ENCODE measurements around the gene ARHGAP25.
A peak's percentile ranks its signal among the peaks of the same experiment; 100 is the strongest.
"Not testable (repeated sequence)": the region's sequence is repeated elsewhere in the genome, so short reads cannot be mapped to it uniquely, and the experiment has no call there.

The ARHGAP25 gene

DNA sequence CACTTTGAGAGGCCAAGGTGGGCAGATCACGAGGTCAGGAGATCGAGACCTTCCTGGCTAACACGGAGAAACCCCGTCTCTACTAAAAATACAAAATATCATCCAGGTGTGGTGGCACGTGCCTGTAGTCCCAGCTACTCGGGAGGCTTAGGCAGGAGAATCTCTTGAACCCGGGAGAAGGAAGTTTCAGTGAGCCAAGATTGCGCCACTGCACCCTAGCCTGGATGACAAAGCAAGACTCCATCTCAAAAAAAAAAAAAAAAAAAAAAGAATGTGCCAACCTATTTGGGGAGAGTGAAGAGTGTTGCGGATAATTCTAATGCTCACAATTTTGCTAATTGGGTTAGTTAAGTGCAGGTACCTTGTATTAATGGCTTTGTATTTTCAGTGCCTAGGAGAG is 67.5 kb downstream of the ARHGAP25 start:
- not testable (repeated sequence) for DNase-seq

- DNase-seq, result no peak
Observed at GRCh38 chr2:68805025-68805424, 70.4 kb downstream of the ARHGAP25 start.

GRCh38 chr2:68806511-68807109 is 72.0 kb downstream of the ARHGAP25 start:
- DNase-seq, result no peak

DNA sequence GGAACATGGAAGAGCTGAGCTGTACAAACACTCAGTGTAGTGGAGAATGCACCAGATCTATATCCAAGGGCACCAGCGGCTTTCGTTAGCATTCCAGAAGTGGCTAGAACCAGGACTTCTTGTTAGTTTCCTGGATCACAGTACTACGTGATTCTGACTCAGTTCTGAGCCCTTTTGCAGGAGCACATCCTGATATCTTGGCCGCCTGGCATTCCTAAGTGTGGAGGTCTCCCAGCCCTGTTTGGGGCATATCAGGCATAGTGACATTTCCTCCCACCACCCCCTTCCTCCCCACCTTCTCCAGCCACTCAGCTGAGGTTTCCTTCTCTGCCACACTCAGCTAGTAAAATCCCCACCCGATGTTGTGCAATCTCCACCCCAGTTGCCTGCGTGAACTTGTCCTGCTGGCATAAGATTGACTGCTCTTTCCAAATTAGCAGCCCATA is 73.2 kb downstream of the ARHGAP25 start:
- peak; percentile 27 to 65 for DNase-seq

DNA sequence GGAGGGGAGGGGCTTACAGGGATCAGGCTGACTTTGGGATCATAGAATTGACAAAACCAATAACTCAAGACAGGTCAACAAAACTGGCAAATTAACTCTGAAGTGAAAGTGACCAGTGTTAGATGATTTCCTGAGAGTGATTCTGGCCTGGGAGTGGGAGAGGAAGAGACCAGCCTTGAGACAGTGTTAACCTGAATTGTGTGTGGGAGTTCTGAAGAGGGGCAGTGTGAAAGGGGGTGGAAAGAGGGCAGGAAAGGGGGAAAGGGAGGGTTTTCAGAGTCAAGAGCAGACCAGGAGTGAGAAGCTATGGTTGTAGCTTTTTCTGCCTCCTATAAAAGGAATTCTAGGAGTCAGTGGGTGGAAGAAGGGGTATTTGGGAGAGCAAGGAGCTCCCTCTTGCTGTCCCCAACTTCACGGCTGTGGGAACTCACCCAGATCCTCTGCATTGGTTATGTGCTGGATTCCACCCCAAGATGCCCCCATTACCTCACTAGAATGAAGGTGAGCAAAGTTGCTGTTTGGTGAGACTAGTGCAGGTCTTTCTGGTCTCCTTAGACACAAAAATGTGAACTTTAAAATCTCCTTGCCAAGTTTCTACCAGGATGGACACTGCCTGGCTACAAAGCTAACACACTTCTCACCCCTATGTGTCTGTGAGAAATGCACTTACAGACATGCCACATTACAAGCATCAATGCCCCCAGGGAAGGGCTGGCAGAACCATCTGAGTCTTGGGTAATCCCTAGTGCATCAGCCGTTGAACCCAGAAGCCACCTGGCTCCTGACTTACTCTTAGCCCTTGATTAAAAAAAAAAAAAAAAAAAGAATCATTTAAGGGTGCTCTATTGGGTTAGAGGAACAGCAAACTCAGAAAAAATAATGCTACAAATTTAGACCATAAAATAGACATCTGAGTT is 75.0 kb downstream of the ARHGAP25 start:
- no peak for DNase-seq

DNA sequence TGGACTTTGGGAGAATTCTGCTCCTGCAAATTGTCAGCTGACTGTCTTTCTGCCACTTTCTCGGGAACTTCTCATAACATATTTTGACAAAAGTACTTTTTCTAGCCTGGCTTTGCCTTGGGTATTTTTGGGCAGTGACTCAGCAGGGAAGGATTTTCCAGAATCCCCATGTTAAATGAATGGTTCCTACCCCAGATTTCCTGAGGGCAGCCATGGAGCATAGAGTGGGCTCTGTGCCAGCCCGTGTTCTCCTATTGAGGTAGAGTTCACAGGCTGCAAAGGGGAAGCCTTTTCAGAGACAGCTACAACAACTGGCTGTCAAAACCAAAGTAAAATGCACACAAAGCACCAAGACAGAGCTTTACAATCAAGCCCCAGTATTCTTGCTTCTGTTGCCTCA is 76.8 kb downstream of the ARHGAP25 start:
- no peak for DNase-seq

DNA sequence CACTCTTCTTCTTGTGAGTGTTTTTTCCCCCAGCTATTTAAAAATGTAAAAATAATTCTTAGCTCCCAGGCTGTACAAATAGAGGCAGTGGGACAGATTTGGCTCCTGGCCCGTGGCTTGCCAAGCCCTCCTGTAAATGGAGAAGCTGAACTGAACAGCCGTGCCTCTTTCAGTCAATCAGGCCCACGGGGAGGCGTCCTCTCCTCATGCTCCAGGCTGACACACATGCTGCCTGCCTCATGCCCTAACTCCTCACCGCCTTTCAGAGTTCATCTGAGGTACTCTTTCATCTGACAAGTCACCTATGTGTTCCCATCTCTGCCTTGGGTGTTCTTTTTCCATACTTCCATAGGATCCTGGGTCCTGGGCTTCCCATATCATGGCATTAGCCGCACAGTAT is 77.6 kb downstream of the ARHGAP25 start:
- DNase-seq, result no peak

DNA sequence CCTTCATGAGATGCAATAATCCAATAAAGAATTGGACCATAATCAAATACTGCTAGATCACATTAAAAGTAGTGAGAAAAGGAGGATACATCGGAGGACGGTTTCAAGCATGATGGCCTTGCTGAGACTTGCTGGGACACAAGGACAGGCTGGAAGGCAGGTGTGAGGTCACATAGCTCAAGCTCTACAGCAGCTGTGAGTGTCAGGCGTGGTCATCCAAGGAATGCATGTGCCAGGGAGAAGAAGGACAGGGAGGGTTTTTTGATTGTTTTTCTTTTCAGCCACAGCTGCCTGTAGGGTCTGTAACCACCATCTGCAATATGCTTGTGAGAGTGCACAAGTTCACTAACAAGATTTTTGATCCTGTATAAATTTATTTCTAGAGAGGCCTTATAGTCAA is 79.0 kb downstream of the ARHGAP25 start:
- DNase-seq, result no peak

DNA sequence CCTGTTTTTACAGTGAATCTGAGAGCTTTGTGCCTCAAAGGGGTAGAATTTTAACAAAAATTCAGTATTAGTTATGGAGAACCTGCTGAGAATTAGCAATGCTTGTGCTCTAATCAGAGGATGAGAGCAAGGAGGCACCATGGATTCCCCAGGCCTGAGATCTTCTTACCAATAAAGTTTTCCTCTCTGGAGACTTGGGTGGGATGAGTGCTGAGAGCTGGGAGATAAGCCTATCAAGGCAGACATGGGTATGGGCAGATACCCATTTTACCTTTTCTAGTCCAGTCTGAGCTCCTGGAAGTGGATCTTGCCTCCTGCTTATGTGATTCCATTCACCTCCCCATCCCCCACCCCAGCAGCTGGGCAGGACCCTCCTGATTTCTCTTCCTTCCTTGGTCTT is 82.7 kb downstream of the ARHGAP25 start:
- DNase-seq, result no peak

DNA sequence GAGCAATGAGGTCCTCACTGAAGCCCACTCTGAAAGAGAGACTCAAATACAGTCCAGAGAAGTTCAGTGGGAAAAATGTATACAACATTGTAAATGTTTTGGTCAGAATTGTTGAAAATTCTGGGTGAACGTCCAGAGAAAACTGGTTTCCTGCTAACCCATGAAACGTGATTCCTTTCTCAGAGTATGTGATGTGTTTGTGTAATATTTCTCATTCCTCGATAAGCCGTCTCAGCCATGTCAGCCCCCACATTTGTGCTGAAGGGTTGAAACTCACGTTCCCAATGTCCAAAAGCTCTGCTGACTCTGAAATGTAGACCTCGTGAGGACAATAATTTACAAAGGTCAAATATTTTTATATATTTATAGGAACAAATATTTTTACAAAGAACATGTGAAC is 84.9 kb downstream of the ARHGAP25 start:
- no peak for DNase-seq

- no peak for DNase-seq
Observed at GRCh38 chr2:68822207-68822872, 87.7 kb downstream of the ARHGAP25 start.

DNA sequence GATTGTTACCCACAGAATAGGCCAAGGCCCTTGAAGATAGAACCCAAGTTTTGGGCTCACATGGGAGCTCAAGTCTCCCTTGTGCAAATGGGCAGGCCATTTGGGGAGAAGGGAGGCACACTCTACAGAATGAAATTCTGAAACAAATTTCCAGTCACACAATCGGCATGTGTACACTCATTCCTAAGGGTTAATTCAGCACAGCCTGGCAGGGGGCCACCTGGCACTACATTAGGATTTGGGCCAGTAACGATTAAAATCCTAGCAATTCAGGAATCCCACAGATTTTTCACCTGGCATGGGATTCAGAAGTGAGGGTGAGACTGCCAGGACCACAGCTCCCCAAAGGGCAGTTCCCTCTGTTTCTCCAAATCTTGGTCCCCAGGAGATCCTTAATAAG is 90.2 kb downstream of the ARHGAP25 start:
- DNase-seq, result no peak

DNA sequence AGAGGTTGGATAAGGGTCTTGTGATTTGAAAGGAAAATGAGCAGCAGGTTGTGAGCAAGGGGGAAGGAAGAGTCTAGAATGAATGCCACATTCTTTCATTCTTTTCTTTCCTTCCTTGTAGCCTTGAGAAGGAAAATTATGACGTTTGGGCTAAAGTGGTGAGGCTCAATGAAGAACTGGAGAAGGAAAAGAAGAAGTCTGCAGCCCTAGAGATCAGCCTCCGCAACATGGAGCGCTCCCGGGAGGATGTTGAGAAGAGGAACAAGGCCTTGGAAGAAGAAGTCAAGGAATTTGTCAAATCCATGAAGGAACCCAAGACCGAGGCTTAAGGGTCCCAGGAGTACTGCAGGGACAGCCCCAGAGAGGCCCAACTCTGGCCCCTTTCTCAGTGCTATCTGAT is 91.3 kb downstream of the ARHGAP25 start:
- DNase-seq, result no peak

DNA sequence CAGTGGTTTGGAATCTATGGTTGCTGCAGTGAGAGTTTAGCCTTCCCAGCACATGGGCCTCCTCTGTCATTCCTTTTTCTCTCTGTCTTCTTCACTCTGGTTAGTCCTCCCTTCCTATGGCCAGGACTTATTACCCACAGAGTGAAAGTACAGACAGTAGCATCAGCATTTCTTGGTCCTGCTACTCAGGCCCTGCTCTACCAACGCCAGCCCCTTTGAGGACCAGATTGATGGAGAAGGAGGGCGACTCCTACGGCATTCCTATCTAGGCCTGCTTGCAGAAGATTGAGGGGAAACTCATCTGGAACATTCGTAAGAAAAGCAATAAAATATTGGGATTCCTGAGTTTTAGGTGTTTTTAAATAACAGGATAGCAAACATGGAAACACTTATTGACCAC is 93.1 kb downstream of the ARHGAP25 start:
- DNase-seq, result no peak

- DNase-seq, result peak; percentile 98 to 99
Observed at GRCh38 chr2:68828887-68829708, 94.5 kb downstream of the ARHGAP25 start.

DNA sequence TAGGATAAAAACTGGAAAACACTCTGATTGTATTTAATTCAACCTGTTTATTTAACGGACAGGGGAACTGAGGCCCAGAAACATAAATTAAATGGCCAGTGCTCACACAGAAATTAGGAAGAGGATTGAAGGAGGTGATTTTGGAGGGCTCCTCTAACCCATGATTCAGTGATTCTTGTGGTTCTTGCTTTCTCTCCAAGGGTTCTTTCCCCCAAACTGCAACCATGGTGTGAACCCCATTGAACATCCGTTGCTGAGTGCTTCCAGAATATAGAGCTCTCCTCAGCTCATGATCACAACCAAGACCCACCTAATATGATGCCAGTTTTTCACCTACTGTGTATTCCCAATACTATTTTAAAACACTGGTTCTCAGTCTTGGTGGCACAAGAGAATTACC is 95.1 kb downstream of the ARHGAP25 start:
- DNase-seq, result no peak

DNA sequence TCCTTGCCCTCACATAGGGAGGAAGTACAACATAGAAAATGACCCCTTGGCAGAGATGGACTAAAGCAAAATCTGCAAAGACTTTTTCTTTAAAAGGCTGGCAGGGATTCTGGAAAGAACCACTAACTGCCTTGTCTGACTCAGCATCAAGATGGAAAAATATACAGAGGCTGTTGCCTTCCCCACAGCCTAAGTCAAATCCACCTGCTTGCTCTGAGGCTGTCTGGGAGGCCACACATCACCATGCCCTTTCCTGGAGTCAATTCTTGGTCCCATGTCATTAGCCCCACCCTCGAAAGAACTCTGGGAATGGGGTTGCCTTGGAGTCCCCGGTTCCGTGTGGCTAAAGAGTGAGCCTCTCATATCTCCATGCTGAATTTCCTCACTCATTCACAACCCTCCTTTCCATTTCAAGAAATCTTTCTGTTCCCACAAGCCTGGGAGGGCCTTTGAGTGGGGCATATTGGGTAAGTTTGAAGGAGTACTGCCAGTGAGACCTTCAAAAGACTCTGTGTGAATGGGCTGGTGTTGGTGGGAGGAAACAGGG is 97.1 kb downstream of the ARHGAP25 start:
- no peak for DNase-seq

DNA sequence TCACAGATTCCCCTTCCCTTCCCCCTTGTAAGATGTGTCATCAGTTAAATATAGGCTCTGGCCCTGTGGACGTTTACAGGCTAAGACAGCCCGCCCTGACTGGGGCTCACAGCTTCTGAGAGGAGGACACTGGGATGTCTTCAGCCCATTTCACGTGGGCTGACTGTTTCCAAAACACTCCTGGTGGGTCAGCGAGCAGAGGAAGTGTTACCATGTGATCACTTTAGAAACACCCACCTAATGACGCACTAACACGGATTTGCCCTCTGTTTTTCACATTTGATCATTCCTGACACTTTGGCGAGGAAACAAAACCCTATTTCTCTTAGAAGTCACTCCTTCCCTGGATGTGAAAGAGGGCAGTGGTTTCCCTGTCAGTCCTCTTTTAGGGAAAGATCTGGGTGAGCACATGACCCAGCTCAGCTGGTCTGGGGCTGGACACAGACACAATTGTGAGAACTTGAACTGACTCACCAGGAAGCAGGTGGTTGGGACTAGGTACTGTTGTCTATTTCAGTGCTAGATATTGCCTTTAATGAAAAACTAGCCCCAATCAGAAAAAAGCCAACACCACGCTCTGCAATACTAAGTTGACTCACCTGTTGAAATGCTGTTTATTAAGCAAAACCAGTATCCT is 97.7 kb downstream of the ARHGAP25 start:
- no peak for DNase-seq

GRCh38 chr2:68833162-68833561 is 98.6 kb downstream of the ARHGAP25 start:
- no peak for DNase-seq

GRCh38 chr2:68834737-68835376 is 100.2 kb downstream of the ARHGAP25 start:
- peak; percentile 59 to 77 for DNase-seq

DNA sequence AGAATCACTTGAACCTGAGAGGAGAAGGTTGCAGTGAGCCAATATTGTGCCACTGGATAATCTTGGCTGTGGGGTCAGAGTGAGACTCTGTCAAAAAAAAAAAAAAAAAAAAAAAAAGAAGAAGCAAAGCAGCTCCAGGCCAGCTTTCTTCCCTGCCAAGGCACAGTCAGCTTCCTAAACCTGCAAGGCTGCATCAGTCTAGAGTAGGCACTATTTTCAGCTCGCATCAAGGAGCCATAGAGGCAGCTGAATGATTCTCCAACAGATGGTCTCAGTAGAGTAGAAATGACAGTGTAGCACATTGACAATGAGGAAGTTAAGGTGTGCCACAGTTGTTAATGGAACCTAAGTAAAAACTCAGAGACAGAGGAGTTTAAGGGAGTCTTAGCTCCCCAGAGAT is 101.0 kb downstream of the ARHGAP25 start:
- DNase-seq, result peak; percentile 42
